Stomach (tissue), 4 donors: ENCODE data around the gene IPMK.

ENCODE experiments used
- CTCF ChIP-seq, 7 experiments: fragments of 450-650 bp in 4 of 7; fragments of 200-600 bp in 3 of 7; sonication (generic) in 3 of 7; IDR thresholded peaks; one replicate each; pipeline ENCODE4 v1.5.1; 2016 to 2019; ENCODE audit warnings: antibody characterized with exemption in 7 of 7, control low read depth in 2 of 7, mild to moderate bottlenecking in 1 of 7
- EP300 ChIP-seq: sonication (generic); formaldehyde crosslinking; IDR thresholded peaks from one replicate; pipeline ENCODE4 v1.6.1; 2017; ENCODE audit warnings: antibody characterized with exemption
- POLR2A ChIP-seq, 4 donors: fragments of 450-650 bp; IDR thresholded peaks; one replicate each; pipeline ENCODE4 v1.6.1; 2016; ENCODE audit warnings: antibody characterized with exemption in 4 of 4, control low read depth in 2 of 4, mild to moderate bottlenecking in 1 of 4, moderate library complexity in 1 of 4
- POLR2AphosphoS5 ChIP-seq, 3 donors: sonication (generic); formaldehyde crosslinking; IDR thresholded peaks; one replicate each; pipeline ENCODE4 v1.6.1; 2016; ENCODE audit warnings: antibody characterized with exemption in 3 of 3

GRCh38 chr10:58210160-58210559 lies 57.5 kb downstream of the IPMK start:
- no peak for TF ChIP-seq POLR2AphosphoS5 (IDR thresholded peaks at IDR 0.05)
- TF ChIP-seq CTCF (IDR thresholded peaks at IDR 0.05), result no peak
- TF ChIP-seq POLR2A (IDR thresholded peaks at IDR 0.05), result no peak
- TF ChIP-seq EP300, result no peak
